ENCODE data around the gene EPHB1.
"Not testable (repeated sequence)": the region's sequence is repeated elsewhere in the genome, so short reads cannot be mapped to it uniquely, and the experiment has no call there.

Gene EPHB1

GRCh38 chr3:134965865-134966481 is 170.9 kb downstream of the EPHB1 start:
- no peak for DNase-seq

GRCh38 chr3:134970895-134971294 is 175.8 kb downstream of the EPHB1 start:
- no peak for DNase-seq

- no peak for DNase-seq
These were observed 176.2 kb downstream of the EPHB1 start for GRCh38 chr3:134971306-134971705.

GRCh38 chr3:134971907-134972306 is 176.8 kb downstream of the EPHB1 start:
- not testable (repeated sequence) for DNase-seq

GRCh38 chr3:134972836-134973455 is 177.9 kb downstream of the EPHB1 start:
- DNase-seq = no peak

- DNase-seq = no peak
These were observed 179.6 kb downstream of the EPHB1 start for GRCh38 chr3:134974624-134975023.

GRCh38 chr3:134976948-134977347 is 181.9 kb downstream of the EPHB1 start:
- DNase-seq = no peak

GRCh38 chr3:134978658-134979057 is 183.6 kb downstream of the EPHB1 start:
- no peak for DNase-seq

- DNase-seq = no peak
These were observed 191.0 kb downstream of the EPHB1 start for GRCh38 chr3:134985864-134986715.

- no peak for DNase-seq
These were observed 193.6 kb downstream of the EPHB1 start for GRCh38 chr3:134988666-134989065.

- DNase-seq = no peak
These were observed 195.9 kb downstream of the EPHB1 start for GRCh38 chr3:134991003-134991402.

- DNase-seq = no peak
These were observed 196.5 kb downstream of the EPHB1 start for GRCh38 chr3:134991472-134992010.

- DNase-seq = no peak
These were observed 197.1 kb downstream of the EPHB1 start for GRCh38 chr3:134992180-134992579.

GRCh38 chr3:134992586-134992985 is 197.5 kb downstream of the EPHB1 start:
- DNase-seq = no peak

- DNase-seq = no peak
These were observed 198.0 kb downstream of the EPHB1 start for GRCh38 chr3:134993011-134993410.

GRCh38 chr3:134998158-134998557 is 203.1 kb downstream of the EPHB1 start:
- no peak for DNase-seq

GRCh38 chr3:134998855-134999254 is 203.8 kb downstream of the EPHB1 start:
- DNase-seq = no peak

- no peak for DNase-seq
These were observed 205.4 kb downstream of the EPHB1 start for GRCh38 chr3:135000465-135000864.

GRCh38 chr3:135005616-135006015 is 210.6 kb downstream of the EPHB1 start:
- not testable (repeated sequence) for DNase-seq

GRCh38 chr3:135007607-135008006 is 212.5 kb downstream of the EPHB1 start:
- DNase-seq = no peak

- no peak for DNase-seq
These were observed 213.3 kb downstream of the EPHB1 start for GRCh38 chr3:135008326-135008725.

GRCh38 chr3:135009014-135009413 is 214.0 kb downstream of the EPHB1 start:
- no peak for DNase-seq

- DNase-seq = no peak
These were observed 217.0 kb downstream of the EPHB1 start for GRCh38 chr3:135012101-135012500.

GRCh38 chr3:135013206-135013605 is 218.1 kb downstream of the EPHB1 start:
- DNase-seq = no peak
